ENCODE results near the gene CSF2.

Gene CSF2

GRCh38 chr5:132074772-132075718 lies 1.5 kb downstream of the CSF2 start:
- TF ChIP-seq REST (IDR thresholded peaks at IDR 0.05; ENCODE audit: insufficient replicate concordance, low read depth), result no peak
- TF ChIP-seq GABPA (IDR thresholded peaks at IDR 0.05; ENCODE audit: low read depth), result no peak
- no peak for TF ChIP-seq SPI1 (IDR thresholded peaks at IDR 0.05; ENCODE audit: borderline replicate concordance, low read depth)
- TF ChIP-seq CTCF (IDR thresholded peaks at IDR 0.05; ENCODE audit: insufficient read depth, low read length), result no peak
- no peak for TF ChIP-seq POLR2AphosphoS5 (IDR thresholded peaks at IDR 0.05; ENCODE audit: low read depth)
- no peaks in the 10 kb centered on the region for H3K27me3 ChIP-seq (ENCODE audit: insufficient read depth, poor library complexity, severe bottlenecking)
- DNase-seq (ENCODE audit: low read depth in 1 of 2, low spot score in 1 of 2), result no peak
- no peak overlapping the region for H3K4me3 ChIP-seq (replicated peaks; ENCODE audit: insufficient read depth, low read length)
- H3K27ac ChIP-seq (replicated peaks), result no peak overlapping the region

GRCh38 chr5:132075719-132076077 lies 2.1 kb downstream of the CSF2 start:
- H3K4me3 ChIP-seq (replicated peaks; ENCODE audit: insufficient read depth, low read length), result no peak overlapping the region
- TF ChIP-seq REST (IDR thresholded peaks at IDR 0.05; ENCODE audit: insufficient replicate concordance, low read depth), result no peak
- TF ChIP-seq POLR2AphosphoS5 (IDR thresholded peaks at IDR 0.05; ENCODE audit: low read depth), result no peak
- TF ChIP-seq SPI1 (IDR thresholded peaks at IDR 0.05; ENCODE audit: borderline replicate concordance, low read depth), result no peak
- no peak for TF ChIP-seq CTCF (IDR thresholded peaks at IDR 0.05; ENCODE audit: insufficient read depth, low read length)
- no peak for TF ChIP-seq GABPA (IDR thresholded peaks at IDR 0.05; ENCODE audit: low read depth)
- no peak overlapping the region for H3K27ac ChIP-seq (replicated peaks)
- no peaks in the 10 kb centered on the region for H3K27me3 ChIP-seq (ENCODE audit: insufficient read depth, poor library complexity, severe bottlenecking)
- no peak for DNase-seq (ENCODE audit: low read depth in 1 of 2, low spot score in 1 of 2)

GRCh38 chr5:132076202-132076830 lies 2.7 kb downstream of the CSF2 start:
- no peaks in the 10 kb centered on the region for H3K27me3 ChIP-seq (ENCODE audit: insufficient read depth, poor library complexity, severe bottlenecking)
- DNase-seq (ENCODE audit: low read depth in 1 of 2, low spot score in 1 of 2), result no peak
- H3K4me3 ChIP-seq (replicated peaks; ENCODE audit: insufficient read depth, low read length), result no peak overlapping the region
- no peak overlapping the region for H3K27ac ChIP-seq (replicated peaks)
- TF ChIP-seq POLR2AphosphoS5 (IDR thresholded peaks at IDR 0.05; ENCODE audit: low read depth) (no peak), GABPA (IDR thresholded peaks at IDR 0.05; ENCODE audit: low read depth) (no peak), SPI1 (IDR thresholded peaks at IDR 0.05; ENCODE audit: borderline replicate concordance, low read depth) (no peak), REST (IDR thresholded peaks at IDR 0.05; ENCODE audit: insufficient replicate concordance, low read depth) (no peak), CTCF (IDR thresholded peaks at IDR 0.05; ENCODE audit: insufficient read depth, low read length) (no peak)

Measured in HL-60 (cell line).